HG03521 (cell line): Measurements from ENCODE around the gene XXYLT1.

Experiments
- ATAC-seq: cut with Tn5 transposase; IDR thresholded peaks from one replicate; pipeline ENCODE4 v1.9.1; 2021; ENCODE audit warnings: mild to moderate bottlenecking, moderate library complexity; ENCODE audit not compliant: unreplicated experiment

The XXYLT1 gene

DNA sequence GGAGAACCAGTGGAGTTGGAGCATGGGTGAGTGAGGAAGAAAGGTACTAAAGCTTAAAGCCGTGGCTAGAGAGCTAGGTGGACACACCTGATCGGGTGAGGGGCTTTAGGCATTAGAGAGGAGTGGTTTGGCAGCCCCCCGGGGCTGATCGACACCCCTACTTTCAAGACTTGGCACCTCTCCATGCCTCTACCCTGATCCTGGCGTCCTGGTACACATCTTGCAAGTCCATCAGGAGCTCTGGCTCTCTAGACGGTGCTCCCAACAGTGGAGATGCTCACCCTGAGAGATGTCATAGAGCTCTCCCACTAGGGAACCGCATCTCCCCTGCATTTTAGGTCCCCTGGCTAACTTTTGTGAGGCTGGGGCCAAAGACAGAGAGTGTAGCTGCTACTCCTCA is 98.1 kb downstream of the XXYLT1 start:
- no peak for ATAC-seq

- no peak for ATAC-seq
Measured at GRCh38 chr3:195172039-195172684, 98.8 kb downstream of the XXYLT1 start.

- no peak for ATAC-seq
Measured at GRCh38 chr3:195171093-195171873, 99.7 kb downstream of the XXYLT1 start.

DNA sequence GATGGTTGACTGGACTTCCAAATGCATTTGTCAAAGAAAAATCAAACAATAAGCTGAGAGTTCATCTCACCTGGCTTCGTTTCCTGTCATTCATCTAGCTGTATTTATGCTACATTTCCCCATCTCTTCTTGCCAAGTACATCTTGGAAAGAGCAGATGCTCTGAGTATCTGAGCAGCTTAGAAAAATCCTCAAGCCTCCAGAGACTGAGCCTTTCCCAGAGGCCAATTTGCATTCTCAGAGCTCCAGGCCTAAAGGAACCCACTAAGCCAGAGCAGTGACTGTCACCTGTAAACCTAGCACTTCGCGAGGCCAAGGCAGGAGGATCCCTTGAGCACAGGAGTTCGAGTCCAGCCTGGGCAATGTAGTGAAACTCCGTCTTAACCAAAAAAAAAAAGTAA is 100.5 kb downstream of the XXYLT1 start:
- no peak for ATAC-seq

DNA sequence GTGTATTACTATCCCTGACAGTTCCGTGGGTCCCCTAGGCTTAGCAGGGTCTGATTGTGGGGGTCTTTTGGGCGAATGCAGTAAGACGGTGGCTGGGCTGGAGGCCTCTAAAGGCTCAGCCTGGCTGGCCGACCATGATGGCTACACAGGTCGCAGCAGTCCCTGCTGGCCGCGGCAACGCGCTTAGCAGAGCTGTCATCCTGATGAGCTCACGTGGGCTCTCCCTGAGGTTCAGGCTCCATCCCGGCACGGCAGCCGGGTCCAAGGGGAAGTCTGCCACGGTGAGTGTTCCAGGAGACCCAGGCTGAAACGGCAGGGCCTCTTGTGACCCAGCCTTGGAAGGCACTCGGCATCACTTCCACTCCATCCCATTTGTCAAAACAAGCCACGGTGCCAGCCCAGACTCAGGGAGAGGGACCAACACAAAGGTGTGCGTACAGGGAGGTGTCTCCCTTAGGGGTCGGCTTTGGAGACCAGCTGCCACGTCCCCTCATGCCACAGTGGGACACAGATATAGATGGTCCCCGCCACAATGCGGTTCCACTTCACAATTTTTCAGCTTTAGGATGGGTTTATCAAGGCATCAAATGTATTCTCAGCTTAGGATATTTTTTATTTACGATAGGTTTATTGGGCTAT is 101.8 kb downstream of the XXYLT1 start:
- ATAC-seq = no peak

- ATAC-seq = no peak
Measured at GRCh38 chr3:195168009-195168762, 102.8 kb downstream of the XXYLT1 start.

DNA sequence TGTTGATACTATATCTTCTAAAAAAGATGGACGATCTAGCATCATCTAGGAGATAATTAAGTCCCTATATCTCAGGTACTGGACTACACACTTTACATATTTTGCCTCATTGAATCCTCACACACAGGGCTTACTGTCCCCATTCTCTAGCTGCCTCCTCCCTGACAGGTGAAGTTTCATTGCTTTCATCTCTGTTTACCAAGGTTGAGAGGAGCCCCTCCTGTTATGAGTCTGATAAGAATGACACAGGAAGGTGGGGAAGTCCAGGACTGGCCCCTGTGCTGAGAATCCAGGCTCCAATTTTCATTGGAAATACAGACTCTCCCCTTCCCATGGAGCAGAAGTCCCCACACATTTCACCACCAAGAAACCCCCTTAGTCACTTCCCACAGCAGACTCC is 105.2 kb downstream of the XXYLT1 start:
- no peak for ATAC-seq

DNA sequence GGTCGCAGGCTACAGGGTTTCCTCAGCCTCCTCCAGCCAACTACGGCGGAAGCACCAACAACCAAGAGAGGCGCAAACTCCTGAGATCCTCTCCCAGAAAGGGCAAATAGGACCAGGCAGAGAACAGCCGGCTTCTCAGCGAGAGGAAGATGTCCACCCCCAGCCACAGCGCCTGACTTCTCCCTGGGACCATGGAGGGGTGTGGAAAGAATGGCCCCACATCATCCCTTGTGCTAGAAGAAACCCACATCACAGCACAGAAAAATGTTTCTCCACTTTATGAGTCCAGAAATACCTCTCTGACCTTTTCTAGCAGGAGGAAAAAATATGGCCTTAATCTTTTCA is 105.7 kb downstream of the XXYLT1 start:
- ATAC-seq = no peak

DNA sequence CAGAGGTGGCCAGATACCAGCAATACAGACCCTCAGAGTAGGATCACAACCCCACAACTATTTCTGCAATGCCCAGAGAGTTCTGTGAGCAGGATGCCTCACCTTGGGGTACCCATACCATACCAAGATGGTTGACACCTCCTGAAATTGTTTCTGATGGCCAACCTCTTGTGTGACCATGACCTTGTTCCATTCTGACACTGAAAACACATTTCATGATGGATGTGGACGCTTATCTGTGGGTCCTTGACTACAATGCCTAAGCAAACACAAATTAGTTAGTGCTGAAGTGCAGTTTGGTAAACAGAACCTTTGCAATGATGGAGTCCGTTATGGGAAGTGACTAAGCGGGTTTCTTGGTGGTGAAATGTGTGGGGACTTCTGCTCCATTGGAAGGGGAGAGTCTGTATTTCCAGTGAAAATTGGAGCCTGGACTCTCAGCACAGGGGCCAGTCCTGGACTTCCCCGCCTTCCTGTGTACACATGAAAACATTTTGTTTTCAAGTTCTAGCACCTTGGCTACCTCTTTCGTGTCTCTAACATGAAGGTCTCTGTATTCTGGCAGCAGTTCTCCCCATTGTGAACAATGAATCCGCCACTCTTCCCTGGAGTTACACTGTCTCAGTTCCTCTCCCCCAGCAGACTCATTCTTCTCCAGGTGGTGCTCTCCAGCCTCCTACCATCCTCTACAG is 106.2 kb downstream of the XXYLT1 start:
- ATAC-seq = no peak

DNA sequence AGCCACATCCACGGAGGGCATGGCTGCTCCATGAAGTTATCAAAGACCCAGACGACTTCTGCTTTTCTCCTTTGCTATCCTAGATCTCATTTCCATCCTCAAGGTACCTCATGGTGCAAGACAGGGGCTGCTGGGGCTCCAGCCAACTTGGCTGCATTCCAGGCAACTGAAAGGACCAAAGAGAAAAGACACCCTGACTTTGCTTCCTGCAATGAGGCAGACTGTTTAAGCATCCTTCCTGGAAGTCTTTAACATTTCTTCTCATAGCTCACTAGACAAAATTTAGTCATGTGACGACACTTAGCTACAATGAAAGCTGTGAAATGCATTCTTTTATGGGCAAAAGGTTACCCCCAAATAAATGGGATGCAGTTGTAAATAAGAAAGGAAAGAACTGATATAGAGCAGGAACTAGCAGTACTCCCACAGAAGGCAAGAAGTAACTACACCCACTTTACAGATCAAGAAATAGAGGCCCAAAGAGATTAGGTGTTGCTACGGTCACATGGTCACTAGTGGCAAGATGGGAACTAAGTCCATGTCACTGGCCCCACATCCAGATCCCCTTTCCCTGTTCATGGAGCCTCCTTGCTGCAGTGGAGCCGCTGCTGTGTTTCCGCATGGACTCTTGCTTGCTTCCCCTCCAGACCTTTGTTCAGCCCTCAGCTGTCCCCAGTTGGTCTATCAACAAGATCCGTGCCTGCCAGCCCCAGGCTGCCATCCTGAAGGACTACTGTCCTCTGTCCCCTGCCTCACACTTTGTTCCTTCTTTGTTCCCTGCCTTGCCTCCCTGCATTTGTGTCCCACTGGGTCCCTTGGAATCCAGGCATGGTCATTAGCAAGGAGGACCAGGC is 107.0 kb downstream of the XXYLT1 start:
- no peak for ATAC-seq

DNA sequence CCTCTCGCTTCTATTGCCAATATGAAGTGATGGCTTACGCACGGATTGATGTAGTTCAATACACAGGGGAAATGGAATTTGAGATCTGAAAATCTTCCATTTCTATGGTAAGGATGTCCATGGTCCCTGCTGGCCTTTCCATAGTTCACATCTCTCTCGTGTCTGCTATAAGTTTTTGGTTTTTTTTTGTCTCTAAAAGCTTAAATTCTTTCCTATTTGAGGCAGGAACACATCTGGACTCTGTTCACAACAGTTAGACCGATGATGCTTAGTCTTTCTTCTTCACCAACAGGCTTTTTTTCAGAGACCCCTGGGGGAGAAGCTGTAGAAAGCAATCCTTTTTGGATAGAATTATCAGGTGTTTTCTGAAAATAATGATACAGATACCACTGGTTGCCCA is 108.1 kb downstream of the XXYLT1 start:
- no peak for ATAC-seq

- peak; percentile 49 for ATAC-seq
Measured at GRCh38 chr3:195162033-195162669, 108.8 kb downstream of the XXYLT1 start.

- ATAC-seq = no peak
Measured at GRCh38 chr3:195160908-195161434, 110.0 kb downstream of the XXYLT1 start.

DNA sequence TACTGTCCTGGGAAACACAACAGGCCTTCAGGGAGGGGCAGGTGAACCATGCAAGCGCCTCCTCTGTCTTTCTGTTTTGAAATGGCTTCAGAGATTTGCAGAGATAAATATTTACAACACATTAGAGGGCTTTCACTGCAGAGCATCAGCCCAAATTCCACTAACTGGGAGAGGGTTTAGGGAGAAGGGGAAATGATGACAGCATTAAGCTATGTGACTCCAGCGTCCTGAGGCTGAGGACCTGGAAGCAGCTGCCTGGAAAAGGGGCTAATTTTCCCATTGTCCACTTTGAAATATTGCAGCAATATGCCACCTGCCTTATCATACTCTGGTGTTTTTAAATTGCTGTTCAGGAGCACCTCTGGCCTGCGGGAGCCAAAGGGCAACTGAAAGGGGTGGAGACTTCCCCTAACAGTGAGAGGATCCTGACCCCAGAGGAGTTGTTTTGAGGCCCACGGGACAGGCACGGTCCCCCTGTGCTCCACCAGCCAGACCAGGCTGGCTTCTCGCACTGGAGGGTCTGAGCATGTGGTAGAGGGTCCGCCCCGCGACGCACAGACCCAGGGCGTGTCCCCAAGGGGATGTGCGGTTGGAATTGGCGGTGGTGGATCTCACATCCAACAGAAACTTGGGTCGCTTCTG is 110.6 kb downstream of the XXYLT1 start:
- ATAC-seq = no peak

GRCh38 chr3:195159814-195160165 is 111.2 kb downstream of the XXYLT1 start:
- ATAC-seq = no peak

GRCh38 chr3:195159117-195159813 is 111.7 kb downstream of the XXYLT1 start:
- no peak for ATAC-seq

GRCh38 chr3:195156286-195156890 is 114.6 kb downstream of the XXYLT1 start:
- no peak for ATAC-seq
